Gastrocnemius medialis (tissue), 4 donors: ENCODE measurements around the gene RFC1.

ENCODE experiments used
- POLR2A ChIP-seq, 2 donors: fragments of 450-650 bp; IDR thresholded peaks; one replicate each; pipeline ENCODE4 v1.6.1; 2017; ENCODE audit warnings: antibody characterized with exemption in 2 of 2, mild to moderate bottlenecking in 2 of 2, moderate library complexity in 2 of 2
- TF ChIP-seq, protein P1 (sequence below), 5 experiments: fragments of 450-650 bp in 3 of 5; fragments of 200-600 bp in 2 of 5; sonication (generic) in 2 of 5; IDR thresholded peaks in 4 of 5; conservative IDR thresholded peaks in 1 of 5; 1 replicate in 4 of 5; 2 replicates in 1 of 5; pipeline ENCODE4 v1.5.1; 2016 to 2019; ENCODE audit warnings: antibody characterized with exemption in 5 of 5, mild to moderate bottlenecking in 3 of 5, moderate library complexity in 3 of 5

DNA sequence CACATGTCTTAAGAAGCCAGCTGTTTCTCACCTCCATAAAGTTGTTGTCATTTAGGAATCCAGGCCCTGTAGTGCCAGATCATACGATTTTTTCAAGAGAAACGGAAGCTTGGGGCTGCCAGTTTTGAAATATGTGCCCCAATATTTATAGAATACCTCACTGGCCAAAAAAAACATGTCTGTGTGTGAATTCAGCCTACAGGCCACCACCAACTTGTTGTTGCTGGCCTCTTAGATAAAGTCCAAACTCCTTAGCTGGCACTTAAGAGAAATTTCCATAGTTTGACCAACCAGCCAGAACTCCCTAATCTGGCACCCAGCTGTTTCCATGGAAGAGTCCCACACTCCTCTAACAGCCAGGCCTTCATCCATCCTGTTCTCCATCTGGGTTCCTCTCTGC lies 109.7 kb downstream of the RFC1 start:
- TF ChIP-seq, protein P1, sequence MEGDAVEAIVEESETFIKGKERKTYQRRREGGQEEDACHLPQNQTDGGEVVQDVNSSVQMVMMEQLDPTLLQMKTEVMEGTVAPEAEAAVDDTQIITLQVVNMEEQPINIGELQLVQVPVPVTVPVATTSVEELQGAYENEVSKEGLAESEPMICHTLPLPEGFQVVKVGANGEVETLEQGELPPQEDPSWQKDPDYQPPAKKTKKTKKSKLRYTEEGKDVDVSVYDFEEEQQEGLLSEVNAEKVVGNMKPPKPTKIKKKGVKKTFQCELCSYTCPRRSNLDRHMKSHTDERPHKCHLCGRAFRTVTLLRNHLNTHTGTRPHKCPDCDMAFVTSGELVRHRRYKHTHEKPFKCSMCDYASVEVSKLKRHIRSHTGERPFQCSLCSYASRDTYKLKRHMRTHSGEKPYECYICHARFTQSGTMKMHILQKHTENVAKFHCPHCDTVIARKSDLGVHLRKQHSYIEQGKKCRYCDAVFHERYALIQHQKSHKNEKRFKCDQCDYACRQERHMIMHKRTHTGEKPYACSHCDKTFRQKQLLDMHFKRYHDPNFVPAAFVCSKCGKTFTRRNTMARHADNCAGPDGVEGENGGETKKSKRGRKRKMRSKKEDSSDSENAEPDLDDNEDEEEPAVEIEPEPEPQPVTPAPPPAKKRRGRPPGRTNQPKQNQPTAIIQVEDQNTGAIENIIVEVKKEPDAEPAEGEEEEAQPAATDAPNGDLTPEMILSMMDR (IDR thresholded peaks at IDR 0.05 in 4 of 5, conservative IDR thresholded peaks at IDR 0.05 in 1 of 5), result no peak
- no peak for TF ChIP-seq POLR2A (IDR thresholded peaks at IDR 0.05)
